AG04450 (cell line): ENCODE data around the gene DCAF8L2. TPM values are rescaled to one million over a fixed set of nuclear protein-coding genes. Genes with fewer than 3 reads are reported as not detected.
A peak's percentile ranks its signal among the peaks of the same experiment; 100 is the strongest.

Experiments
- CTCF ChIA-PET: fragments of 300-600, 350-600 bp; formaldehyde crosslinking; extraction: SDS; loops from one replicate; lab custom pipeline; 2022; ENCODE audit warnings: antibody characterized with exemption, inconsistent platforms; lab: Charles Lee
- POLR2A ChIA-PET: fragments of 350-600 bp; formaldehyde crosslinking; extraction: SDS; loops from one replicate; lab custom pipeline; 2021; ENCODE audit warnings: antibody characterized with exemption, inconsistent platforms; lab: Yijun Ruan, JAX
- DNase-seq: peaks from one replicate; pipeline ENCODE4 v3.0.0-alpha.2; 2011; ENCODE audit warnings: low read depth, low spot score
- H3K27ac ChIP-seq: one replicate; pipeline ENCODE4 v1.5.1; 2012; ENCODE audit warnings: low read depth, low read length, control low read depth
- H3K27me3 ChIP-seq: one replicate; pipeline ENCODE4 v1.6.0; 2012; ENCODE audit warnings: low read length; ENCODE audit not compliant: control insufficient read depth, insufficient read depth
- H3K4me3 ChIP-seq: 2 replicates; pipeline ENCODE4 v1.5.1; 2011; ENCODE audit warnings: mild to moderate bottlenecking, low read depth, low read length, control low read depth
- H3K9me3 ChIP-seq: 2 replicates; pipeline ENCODE4 v1.5.1; 2012; ENCODE audit warnings: low read length; ENCODE audit not compliant: control insufficient read depth, insufficient read depth
- CTCF ChIP-seq: IDR thresholded peaks from 2 replicates; pipeline ENCODE4 v1.5.1; 2011; ENCODE audit warnings: low read depth, low read length, control low read depth, inconsistent platforms
- polyA plus RNA-seq: library from polyadenylated mRNA; depleted of rRNA; stranded (reverse); fragments of >200 nt; gene quantifications from 2 replicates; pipeline ENCODE4 v1.2.3, GENCODE V29; 2011

DCAF8L2 gene
- polyA plus RNA-seq, 1 experiment: not detected

GRCh38 chrX:27565992-27566391 lies 24.2 kb upstream of the DCAF8L2 start:
- ChIA-PET POLR2A (no interaction called here), CTCF (interaction anchor here (1.9 kb wide), 1 partner anchor 10 kb away, joined by 9 read pairs; no protein-coding TSS in a partner anchor)
- TF ChIP-seq CTCF: no peak
- DNase-seq: peak; percentile 15
- H3K27ac ChIP-seq: no peak overlapping the region
- H3K9me3 ChIP-seq: no peaks in the 10 kb centered on the region
- no peaks in the 10 kb centered on the region for H3K27me3 ChIP-seq
- no peak overlapping the region for H3K4me3 ChIP-seq

- POLR2A ChIA-PET: no interaction called here
- no peak overlapping the region for H3K4me3 ChIP-seq
- DNase-seq: no peak
- no peak for TF ChIP-seq CTCF
- H3K27ac ChIP-seq: no peak overlapping the region
- CTCF ChIA-PET: no interaction called here
- no peaks in the 10 kb centered on the region for H3K27me3 ChIP-seq
- no peaks in the 10 kb centered on the region for H3K9me3 ChIP-seq
Measured at GRCh38 chrX:27571164-27571563, 19.0 kb upstream of the DCAF8L2 start.

- Histone ChIP-seq H3K9me3 (no peaks in the 10 kb centered on the region), H3K4me3 (no peak overlapping the region), H3K27me3 (no peaks in the 10 kb centered on the region), H3K27ac (no peak overlapping the region)
- DNase-seq: no peak
- ChIA-PET CTCF (no interaction called here), POLR2A (no interaction called here)
- no peak for TF ChIP-seq CTCF
Measured at GRCh38 chrX:27575565-27575964, 14.6 kb upstream of the DCAF8L2 start.

- no peak for TF ChIP-seq CTCF
- no peak for DNase-seq
- POLR2A ChIA-PET: no interaction called here
- H3K9me3 ChIP-seq: no peaks in the 10 kb centered on the region
- no peaks in the 10 kb centered on the region for H3K27me3 ChIP-seq
- H3K4me3 ChIP-seq: no peak overlapping the region
- CTCF ChIA-PET: no interaction called here
- no peak overlapping the region for H3K27ac ChIP-seq
Measured at GRCh38 chrX:27583976-27584375, 6.2 kb upstream of the DCAF8L2 start.

GRCh38 chrX:27591938-27592337 lies 1.8 kb downstream of the DCAF8L2 start:
- no peak for DNase-seq
- H3K27me3 ChIP-seq: no peaks in the 10 kb centered on the region
- ChIA-PET CTCF (no interaction called here), POLR2A (no interaction called here)
- no peaks in the 10 kb centered on the region for H3K9me3 ChIP-seq
- H3K27ac ChIP-seq: no peak overlapping the region
- no peak for TF ChIP-seq CTCF
- H3K4me3 ChIP-seq: no peak overlapping the region
